Gastroesophageal sphincter (tissue), 3 donors: ENCODE results near the gene SH3RF3.

ENCODE experiments used
- EP300 ChIP-seq: sonication (generic); formaldehyde crosslinking; IDR thresholded peaks from one replicate; pipeline ENCODE4 v1.6.1; 2017; ENCODE audit warnings: antibody characterized with exemption, mild to moderate bottlenecking
- POLR2A ChIP-seq, 2 donors: fragments of 450-650 bp; IDR thresholded peaks; one replicate each; pipeline ENCODE4 v1.6.1; 2017; ENCODE audit warnings: antibody characterized with exemption in 2 of 2, mild to moderate bottlenecking in 2 of 2, moderate library complexity in 1 of 2
- TF ChIP-seq, protein P1 (sequence below), 4 experiments: fragments of 200-600 bp in 2 of 4; fragments of 450-650 bp in 2 of 4; sonication (generic) in 1 of 4; IDR thresholded peaks; one replicate each; pipeline ENCODE4 v1.5.1; 2017 to 2019; ENCODE audit warnings: antibody characterized with exemption in 4 of 4, mild to moderate bottlenecking in 2 of 4, moderate library complexity in 2 of 4

DNA sequence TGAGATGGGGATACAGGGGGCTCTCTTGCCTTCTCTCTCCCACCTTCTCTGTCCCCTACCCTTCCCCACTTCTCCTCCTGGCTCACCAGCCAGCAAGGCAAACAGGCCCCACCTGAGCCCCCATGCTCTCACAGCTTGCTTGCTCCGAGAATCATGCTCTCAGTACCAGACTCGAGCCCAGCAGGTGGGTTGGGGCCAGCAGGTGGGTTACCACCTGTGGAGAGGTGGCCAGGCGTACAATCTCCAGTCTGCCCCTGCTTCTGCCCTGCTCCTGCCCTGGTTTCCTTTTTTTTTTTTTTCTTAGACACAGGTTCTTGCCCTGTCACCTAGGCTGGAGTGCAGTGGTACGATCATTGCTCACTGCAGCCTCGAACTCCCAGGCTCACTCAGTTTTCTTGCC is 214.5 kb downstream of the SH3RF3 start:
- TF ChIP-seq POLR2A (IDR thresholded peaks at IDR 0.05) (no peak), EP300 (no peak)
- TF ChIP-seq, protein P1, sequence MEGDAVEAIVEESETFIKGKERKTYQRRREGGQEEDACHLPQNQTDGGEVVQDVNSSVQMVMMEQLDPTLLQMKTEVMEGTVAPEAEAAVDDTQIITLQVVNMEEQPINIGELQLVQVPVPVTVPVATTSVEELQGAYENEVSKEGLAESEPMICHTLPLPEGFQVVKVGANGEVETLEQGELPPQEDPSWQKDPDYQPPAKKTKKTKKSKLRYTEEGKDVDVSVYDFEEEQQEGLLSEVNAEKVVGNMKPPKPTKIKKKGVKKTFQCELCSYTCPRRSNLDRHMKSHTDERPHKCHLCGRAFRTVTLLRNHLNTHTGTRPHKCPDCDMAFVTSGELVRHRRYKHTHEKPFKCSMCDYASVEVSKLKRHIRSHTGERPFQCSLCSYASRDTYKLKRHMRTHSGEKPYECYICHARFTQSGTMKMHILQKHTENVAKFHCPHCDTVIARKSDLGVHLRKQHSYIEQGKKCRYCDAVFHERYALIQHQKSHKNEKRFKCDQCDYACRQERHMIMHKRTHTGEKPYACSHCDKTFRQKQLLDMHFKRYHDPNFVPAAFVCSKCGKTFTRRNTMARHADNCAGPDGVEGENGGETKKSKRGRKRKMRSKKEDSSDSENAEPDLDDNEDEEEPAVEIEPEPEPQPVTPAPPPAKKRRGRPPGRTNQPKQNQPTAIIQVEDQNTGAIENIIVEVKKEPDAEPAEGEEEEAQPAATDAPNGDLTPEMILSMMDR (IDR thresholded peaks at IDR 0.05), result no peak
